Neural progenitor cell (in vitro differentiated cells): Measurements from ENCODE around the gene LMOD2. TPM values are rescaled to one million over a fixed set of nuclear protein-coding genes. Genes with fewer than 3 reads are reported as not detected.

Experiments used
- DNase-seq: peaks from one replicate; pipeline ENCODE4 v3.0.0-alpha.2; 2016; ENCODE audit warnings: low spot score
- H2AFZ ChIP-seq: fragments of 200-600 bp; sonication (generic); replicated peaks from 2 replicates; pipeline ENCODE4 v1.6.1; 2016; ENCODE audit warnings: antibody characterized with exemption
- H3F3A ChIP-seq: fragments of 200-600 bp; sonication (generic); 2 replicates; pipeline ENCODE4 v1.6.1; 2016; ENCODE audit warnings: antibody characterized with exemption, low read depth
- H3K27ac ChIP-seq: fragments of 200-600 bp; sonication (generic); 2 replicates; pipeline ENCODE4 v1.5.1; 2016; ENCODE audit warnings: mild to moderate bottlenecking
- H3K27me3 ChIP-seq: fragments of 200-600 bp; sonication (generic); 2 replicates; pipeline ENCODE4 v1.6.1; 2016; ENCODE audit warnings: mild to moderate bottlenecking, moderate library complexity
- H3K36me3 ChIP-seq: fragments of 200-600 bp; sonication (generic); 2 replicates; pipeline ENCODE4 v1.5.1; 2016
- H3K4me1 ChIP-seq: fragments of 200-600 bp; sonication (generic); 2 replicates; pipeline ENCODE4 v1.6.1; 2016; ENCODE audit warnings: mixed run types
- H3K4me2 ChIP-seq: fragments of 200-600 bp; sonication (generic); 2 replicates; pipeline ENCODE4 v1.6.1; 2016
- H3K4me3 ChIP-seq: fragments of 200-600 bp; sonication (generic); 2 replicates; pipeline ENCODE4 v1.5.1; 2016
- H3K79me2 ChIP-seq: fragments of 200-600 bp; sonication (generic); 2 replicates; pipeline ENCODE4 v1.6.1; 2016; ENCODE audit warnings: low read depth
- H3K9ac ChIP-seq: fragments of 200-600 bp; sonication (generic); 2 replicates; pipeline ENCODE4 v1.6.1; 2016
- H3K9me3 ChIP-seq: fragments of 200-600 bp; sonication (generic); 2 replicates; pipeline ENCODE4 v1.5.1; 2016; ENCODE audit warnings: low read depth
- H4K20me1 ChIP-seq: fragments of 200-600 bp; sonication (generic); 2 replicates; pipeline ENCODE4 v1.6.1; 2016; ENCODE audit warnings: low read depth
- H3K27ac Mint-ChIP-seq: 3 replicates; pipeline ENCODE4 v1.8.0; 2021; ENCODE audit warnings: mixed read lengths
- H3K27me3 Mint-ChIP-seq: 2 replicates; pipeline ENCODE4 v1.8.0; 2022; ENCODE audit warnings: low read depth, mild to moderate bottlenecking, inconsistent platforms, moderate library complexity, mixed read lengths; ENCODE audit not compliant: insufficient read depth
- H3K36me3 Mint-ChIP-seq: 3 replicates; pipeline ENCODE4 v1.8.0; 2021; ENCODE audit warnings: mixed read lengths
- H3K4me1 Mint-ChIP-seq: 3 replicates; pipeline ENCODE4 v1.8.0; 2021; ENCODE audit warnings: mixed read lengths
- H3K4me3 Mint-ChIP-seq: 3 replicates; pipeline ENCODE4 v1.8.0; 2021; ENCODE audit warnings: mild to moderate bottlenecking, moderate library complexity, mixed read lengths
- H3K9me3 Mint-ChIP-seq: 3 replicates; pipeline ENCODE4 v1.8.0; 2020; ENCODE audit warnings: mixed read lengths
- CTCF ChIP-seq: fragments of 200-600 bp; sonication (generic); IDR thresholded peaks from 2 replicates; pipeline ENCODE4 v1.5.1; 2017; ENCODE audit warnings: antibody characterized with exemption, mild to moderate bottlenecking
- EZH2 ChIP-seq: fragments of 200-600 bp; sonication (generic); IDR thresholded peaks from 2 replicates; pipeline ENCODE4 v1.6.1; 2017; ENCODE audit warnings: antibody characterized with exemption, mild to moderate bottlenecking, moderate library complexity
- EZH2phosphoT487 ChIP-seq: fragments of 200-600 bp; sonication (generic); IDR thresholded peaks from 2 replicates; pipeline ENCODE4 v1.6.1; 2017; ENCODE audit warnings: antibody characterized with exemption
- total RNA-seq: library from RNA; depleted of rRNA; stranded (reverse); fragments of >200 nt; gene quantifications from 2 replicates; pipeline ENCODE4 v1.2.3, GENCODE V29; 2015; ENCODE audit warnings: low replicate concordance

The LMOD2 gene
- total RNA-seq, 1 donor from 2014 or later, result not detected

DNA sequence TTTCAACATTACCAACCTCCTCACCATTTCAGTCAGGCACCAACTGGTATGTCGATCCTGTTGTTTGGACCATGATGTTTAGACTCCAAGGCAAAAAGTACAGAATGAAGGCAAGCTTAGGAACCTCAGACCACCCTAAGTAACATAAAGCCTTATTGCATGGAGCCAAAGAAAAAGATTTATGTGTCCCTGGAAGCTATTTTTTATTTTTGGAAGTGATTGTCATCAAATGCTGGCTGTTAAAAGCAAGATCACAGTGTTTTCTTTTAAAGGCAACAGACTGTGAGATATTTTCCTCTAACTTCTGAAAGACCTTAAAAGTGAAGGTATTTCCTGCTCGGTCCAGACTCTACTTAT lies 45.8 kb upstream of the LMOD2 start:
- Histone ChIP-seq H3K27ac (no peak overlapping the region), H3F3A (no peaks in the 10 kb centered on the region), H2AFZ (no peak overlapping the region), H3K4me3 (no peak overlapping the region), H3K36me3 (no peaks in the 10 kb centered on the region), H4K20me1 (no peaks in the 10 kb centered on the region), H3K27me3 (no peaks in the 10 kb centered on the region), H3K79me2 (no peaks in the 10 kb centered on the region), H3K4me1 (no peaks in the 10 kb centered on the region), H3K9me3 (no peaks in the 10 kb centered on the region), H3K9ac (no peak overlapping the region), H3K4me2 (no peak overlapping the region)
- H3K36me3 Mint-ChIP-seq, result no peaks in the 10 kb centered on the region
- H3K4me3 Mint-ChIP-seq, result no peak overlapping the region
- H3K4me1 Mint-ChIP-seq, result peaks cover 2% of the 10 kb centered on the region
- no peak for DNase-seq
- H3K27ac Mint-ChIP-seq, result no peak overlapping the region
- H3K27me3 Mint-ChIP-seq, result no peaks in the 10 kb centered on the region
- no peaks in the 10 kb centered on the region for H3K9me3 Mint-ChIP-seq
- TF ChIP-seq CTCF (no peak), EZH2phosphoT487 (no peak)

DNA sequence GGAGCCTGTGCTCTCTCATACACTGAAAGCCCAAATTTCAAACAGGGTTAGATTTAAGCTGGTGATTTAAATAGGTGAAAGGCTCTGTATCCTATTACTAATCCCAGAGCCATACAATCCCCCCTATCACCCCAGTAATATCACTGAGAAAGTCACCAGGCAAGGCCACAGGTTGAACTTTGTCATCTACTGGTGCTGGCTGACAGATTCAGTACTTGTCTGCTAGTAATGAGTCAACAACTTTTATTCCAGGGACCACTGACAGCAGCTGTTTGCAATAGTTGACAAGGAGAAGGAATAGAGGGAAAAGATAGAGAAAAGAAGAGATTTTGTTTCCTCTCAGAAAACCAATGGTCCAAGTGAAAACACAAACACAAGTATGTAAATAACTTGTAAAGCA lies 43.6 kb upstream of the LMOD2 start:
- peaks cover 7% of the 10 kb centered on the region for H3K4me1 Mint-ChIP-seq
- no peaks in the 10 kb centered on the region for H3K36me3 Mint-ChIP-seq
- no peaks in the 10 kb centered on the region for H3K79me2 ChIP-seq
- no peak overlapping the region for H3K4me2 ChIP-seq
- no peak for TF ChIP-seq EZH2
- TF ChIP-seq EZH2phosphoT487, result no peak
- no peak for TF ChIP-seq CTCF
- no peaks in the 10 kb centered on the region for H3K27me3 Mint-ChIP-seq
- H3K4me3 ChIP-seq, result no peak overlapping the region
- no peaks in the 10 kb centered on the region for H3K9me3 Mint-ChIP-seq
- peaks cover 9% of the 10 kb centered on the region for H3K4me1 ChIP-seq
- H3K27ac Mint-ChIP-seq, result no peak overlapping the region
- no peak overlapping the region for H3K9ac ChIP-seq
- no peaks in the 10 kb centered on the region for H3K36me3 ChIP-seq
- H3K9me3 ChIP-seq, result no peaks in the 10 kb centered on the region
- H3K4me3 Mint-ChIP-seq, result no peak overlapping the region
- no peaks in the 10 kb centered on the region for H3F3A ChIP-seq
- no peak overlapping the region for H3K27ac ChIP-seq
- no peaks in the 10 kb centered on the region for H4K20me1 ChIP-seq
- H2AFZ ChIP-seq, result no peak overlapping the region
- DNase-seq, result no peak
- H3K27me3 ChIP-seq, result no peaks in the 10 kb centered on the region

DNA sequence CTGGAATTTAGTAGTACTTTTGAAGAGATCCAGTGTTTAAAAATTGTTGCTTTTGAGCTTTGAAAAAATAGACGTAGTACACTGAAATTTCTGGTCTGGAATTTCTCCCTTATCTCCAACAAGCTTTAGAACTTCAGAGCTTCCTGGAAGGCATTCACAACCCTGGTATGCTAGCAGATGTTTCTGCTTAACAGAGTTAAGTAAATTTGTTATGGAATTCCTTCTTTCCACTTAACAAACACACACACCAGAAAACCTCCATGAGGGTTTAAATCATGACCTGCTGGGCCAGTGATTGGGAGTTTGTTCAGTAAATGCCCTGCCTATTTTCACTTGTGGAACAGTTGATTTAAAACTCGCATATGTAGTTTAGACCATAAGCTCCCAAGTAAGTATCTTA lies 40.3 kb upstream of the LMOD2 start:
- no peaks in the 10 kb centered on the region for H3F3A ChIP-seq
- Mint-ChIP-seq H3K27me3 (no peaks in the 10 kb centered on the region), H3K36me3 (no peaks in the 10 kb centered on the region), H3K4me1 (peaks cover 5% of the 10 kb centered on the region), H3K4me3 (no peak overlapping the region), H3K27ac (no peak overlapping the region), H3K9me3 (no peaks in the 10 kb centered on the region)
- H4K20me1 ChIP-seq, result no peaks in the 10 kb centered on the region
- no peaks in the 10 kb centered on the region for H3K36me3 ChIP-seq
- no peak overlapping the region for H3K9ac ChIP-seq
- H3K9me3 ChIP-seq, result no peaks in the 10 kb centered on the region
- H3K4me2 ChIP-seq, result peak overlapping the region; percentile 0
- no peaks in the 10 kb centered on the region for H3K79me2 ChIP-seq
- no peaks in the 10 kb centered on the region for H3K27me3 ChIP-seq
- peaks cover 9% of the 10 kb centered on the region for H3K4me1 ChIP-seq
- TF ChIP-seq EZH2phosphoT487 (no peak), CTCF (no peak), EZH2 (no peak)
- no peak overlapping the region for H2AFZ ChIP-seq
- DNase-seq, result peak; percentile 17
- peak overlapping the region; percentile 36 for H3K27ac ChIP-seq
- no peak overlapping the region for H3K4me3 ChIP-seq

DNA sequence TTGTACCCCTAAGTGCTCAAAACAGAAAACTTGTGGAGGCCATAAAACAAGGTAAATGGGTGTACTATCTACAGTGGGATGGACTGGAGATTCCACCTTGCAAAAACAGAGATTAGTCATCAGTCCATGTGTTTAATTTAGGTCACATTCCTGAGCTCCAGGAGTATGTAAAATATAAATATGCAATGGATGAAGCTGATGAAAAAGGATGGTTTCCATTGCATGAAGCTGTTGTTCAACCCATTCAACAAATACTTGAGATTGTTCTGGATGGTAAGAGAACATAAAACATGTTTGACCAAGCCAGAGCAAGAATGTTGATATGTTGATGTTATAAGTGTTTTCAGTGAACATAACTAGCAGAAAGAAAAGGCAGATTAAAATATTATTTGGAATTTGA lies 39.4 kb upstream of the LMOD2 start:
- Histone ChIP-seq H2AFZ (no peak overlapping the region), H3K4me2 (no peak overlapping the region), H3K27me3 (no peaks in the 10 kb centered on the region), H3K9ac (no peak overlapping the region), H3K9me3 (no peaks in the 10 kb centered on the region), H3F3A (no peaks in the 10 kb centered on the region), H3K79me2 (no peaks in the 10 kb centered on the region), H3K4me3 (no peak overlapping the region), H3K36me3 (no peaks in the 10 kb centered on the region), H4K20me1 (no peaks in the 10 kb centered on the region), H3K27ac (no peak overlapping the region), H3K4me1 (peaks cover 9% of the 10 kb centered on the region)
- no peaks in the 10 kb centered on the region for H3K27me3 Mint-ChIP-seq
- no peak overlapping the region for H3K4me3 Mint-ChIP-seq
- H3K9me3 Mint-ChIP-seq, result no peaks in the 10 kb centered on the region
- H3K4me1 Mint-ChIP-seq, result peaks cover 5% of the 10 kb centered on the region
- H3K27ac Mint-ChIP-seq, result no peak overlapping the region
- H3K36me3 Mint-ChIP-seq, result no peaks in the 10 kb centered on the region
- no peak for TF ChIP-seq EZH2phosphoT487
- no peak for TF ChIP-seq CTCF
- TF ChIP-seq EZH2, result no peak
- no peak for DNase-seq
